GM21447 (cell line): ENCODE measurements around the gene GNG5.
"Not testable (repeated sequence)": the region's sequence is repeated elsewhere in the genome, so short reads cannot be mapped to it uniquely, and the experiment has no call there.

Experiments
- ATAC-seq: cut with Tn5 transposase; IDR thresholded peaks from one replicate; pipeline ENCODE4 v1.9.1; 2021; ENCODE audit not compliant: unreplicated experiment

Gene GNG5

DNA sequence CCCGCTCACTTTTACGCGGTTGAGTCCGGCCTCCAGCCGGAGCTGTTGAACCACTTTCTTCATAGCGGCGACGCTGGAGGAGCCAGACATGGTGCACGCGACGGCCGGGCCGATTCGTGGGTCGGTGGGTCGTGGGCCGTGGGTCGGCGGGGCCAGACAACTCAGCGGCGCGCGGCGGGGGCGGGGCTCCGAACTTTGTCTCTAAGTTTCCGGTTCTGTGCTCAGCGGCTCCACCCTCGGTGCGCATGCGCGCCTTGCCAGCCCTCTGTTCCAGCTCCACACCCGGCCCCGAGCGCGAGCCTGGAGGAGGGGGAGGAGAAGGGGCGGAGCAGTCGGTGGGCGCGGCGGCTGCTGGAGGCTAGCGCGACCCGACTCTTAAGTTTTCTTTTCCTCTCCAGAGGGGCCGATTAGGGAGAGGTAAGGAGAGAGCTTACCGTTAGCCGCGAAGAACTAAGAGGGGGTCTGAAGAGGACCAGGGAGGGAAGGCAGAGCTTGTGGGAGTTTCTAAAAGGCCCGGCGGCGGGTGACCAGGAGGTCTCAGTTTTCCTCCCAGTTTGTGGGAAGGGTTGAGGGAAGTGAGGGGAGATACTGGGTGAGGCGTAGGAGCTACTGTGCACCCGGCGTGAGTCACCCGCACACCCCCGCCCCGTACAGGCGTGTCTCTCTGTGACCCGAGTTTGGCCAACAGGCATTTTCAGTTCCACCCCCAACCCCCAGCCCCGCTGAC lies at the start of gene GNG5, which contains the start of gene SPATA1:
Gene GNG5, minus strand, starts transcription at position 580 of the 727 bp plus-strand sequence. Its CDS starts 490 bp downstream, at position 90.
Gene SPATA1, plus strand, starts transcription at position 385 of the 727 bp plus-strand sequence. CDS start 9,974 bp downstream, outside the sequence.
- ATAC-seq, result peak; percentile 80

DNA sequence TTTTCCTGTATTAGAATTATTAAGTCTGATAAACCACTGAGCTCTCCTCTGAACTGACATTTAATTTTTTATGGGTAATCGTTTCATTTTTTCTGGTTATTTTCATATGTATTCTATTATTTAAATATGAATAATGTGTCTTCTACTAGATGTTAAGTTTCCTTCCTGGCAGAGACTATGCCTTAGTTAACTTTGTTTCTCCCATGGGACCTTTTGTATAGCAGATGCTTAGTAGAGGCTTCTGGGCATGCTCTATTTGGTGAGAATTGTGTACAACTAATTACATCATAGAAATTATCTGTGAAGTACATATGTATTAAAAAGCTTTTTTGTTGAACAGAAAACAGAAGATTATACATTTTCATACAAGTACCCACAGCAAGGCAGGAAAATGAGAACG lies 44.4 kb upstream of the GNG5 start:
- no peak for ATAC-seq

DNA sequence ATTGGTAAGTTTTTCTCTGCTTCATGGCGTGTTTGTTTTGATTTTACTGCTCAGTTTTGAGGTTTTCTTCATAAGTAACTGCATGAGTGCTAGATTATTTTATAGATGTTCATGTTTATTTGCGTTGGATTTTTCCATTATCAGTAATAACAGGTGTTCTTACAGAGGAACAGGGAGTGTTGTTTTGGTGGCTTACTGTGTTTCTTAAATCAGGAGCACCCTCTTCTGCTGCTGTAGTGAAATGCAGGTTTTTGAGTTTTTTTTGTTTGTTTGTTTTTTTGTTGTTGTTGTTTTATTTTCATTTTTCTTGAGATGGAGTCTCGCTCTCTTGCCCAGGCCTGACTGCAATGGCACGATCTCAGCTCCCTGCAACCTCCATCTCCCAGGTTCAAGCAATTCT lies 35.3 kb upstream of the GNG5 start:
- ATAC-seq, result no peak

DNA sequence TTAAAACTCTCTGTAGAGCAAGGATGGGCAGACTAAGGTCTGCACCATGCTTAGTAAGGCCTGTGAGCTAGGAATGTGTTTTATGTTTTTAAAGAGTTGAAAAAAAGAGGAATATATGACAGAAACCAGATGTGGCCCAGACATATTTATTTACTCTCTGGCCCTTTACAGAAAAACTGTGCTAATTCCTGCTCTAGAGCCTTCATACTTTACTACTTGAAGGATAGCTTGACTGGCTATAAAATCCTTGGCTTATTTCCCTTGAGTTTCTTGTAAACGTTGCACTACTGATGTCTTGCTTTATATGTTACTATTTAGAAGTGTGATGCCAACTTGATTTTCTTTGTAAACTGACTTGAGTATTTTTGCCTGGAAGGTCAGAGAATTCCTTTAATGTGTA lies 34.4 kb upstream of the GNG5 start:
- ATAC-seq, result no peak

DNA sequence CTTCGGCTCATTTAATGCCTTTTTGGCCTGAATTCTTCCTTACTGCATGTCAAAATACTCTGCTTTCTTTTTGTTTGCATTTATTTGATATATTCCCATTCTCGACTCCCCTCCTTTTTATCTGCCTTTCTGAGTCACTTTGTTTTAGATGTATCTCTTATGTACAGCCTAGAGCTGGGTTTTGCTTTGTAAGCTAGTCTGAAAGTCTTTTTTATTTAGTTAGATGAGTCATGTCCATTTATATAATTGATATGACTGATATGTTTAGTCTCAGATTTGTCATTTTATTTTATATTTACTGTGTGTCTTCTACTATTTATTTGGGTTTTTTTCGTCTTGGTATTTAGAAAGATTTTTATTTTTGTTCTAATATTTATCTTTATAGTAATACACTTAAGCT lies 33.6 kb upstream of the GNG5 start:
- ATAC-seq, result no peak

DNA sequence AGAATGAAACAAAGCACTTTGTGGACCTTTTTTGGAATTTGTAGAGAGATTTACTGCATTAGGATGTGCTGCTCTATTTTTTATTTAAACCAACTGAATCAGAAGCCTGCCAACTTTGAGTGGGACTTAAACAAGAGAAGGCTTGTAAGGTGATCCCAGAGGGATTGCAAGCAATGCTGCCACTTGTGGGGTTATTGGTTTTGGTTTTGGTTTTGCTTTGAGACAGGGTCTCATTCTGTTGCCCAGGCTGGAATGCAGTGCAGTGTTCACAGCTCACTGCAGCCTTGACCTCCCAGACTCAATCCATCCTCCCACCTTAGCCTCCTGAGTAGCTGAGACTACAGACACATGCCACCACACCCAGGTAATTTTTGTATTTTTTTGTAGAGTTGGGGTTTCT lies 32.2 kb upstream of the GNG5 start:
- peak; percentile 65 for ATAC-seq

DNA sequence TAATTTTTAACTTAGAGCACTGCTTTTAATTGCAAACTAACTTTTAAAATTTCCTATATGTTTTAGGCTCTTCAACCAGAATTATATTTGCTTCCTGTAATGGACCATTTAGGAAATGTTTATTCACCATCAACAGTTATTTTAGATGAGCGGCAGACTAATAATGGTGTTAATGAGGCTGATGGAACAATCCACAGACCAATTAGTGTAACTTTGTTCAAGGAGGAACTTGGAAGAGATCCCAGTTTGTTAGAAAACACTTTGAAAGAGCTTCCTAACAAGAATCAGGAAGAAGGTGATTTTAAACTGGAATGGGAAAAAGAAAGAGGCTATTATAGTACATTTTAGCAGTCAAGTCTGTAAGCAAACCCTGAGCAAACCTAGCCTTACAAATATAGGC lies 19.4 kb upstream of the GNG5 start:
- no peak for ATAC-seq

DNA sequence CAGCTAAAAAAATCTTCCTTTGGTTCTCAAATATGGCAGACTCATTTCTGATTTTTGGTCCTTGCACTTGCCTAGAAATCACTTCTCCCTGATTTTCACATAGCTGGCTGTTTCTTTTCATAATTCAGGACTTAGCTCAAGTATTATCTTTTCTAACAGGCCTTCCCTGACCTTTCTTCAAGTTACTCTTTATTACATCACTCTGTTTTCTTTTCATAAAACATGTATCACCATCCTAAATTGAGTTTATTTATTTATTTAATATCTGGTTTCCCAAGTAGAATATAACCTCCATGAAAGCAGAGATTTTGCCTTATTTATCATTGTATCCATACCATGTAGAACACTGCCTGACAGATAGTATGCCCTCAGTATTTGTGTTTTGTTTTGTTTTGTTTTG lies 18.2 kb upstream of the GNG5 start:
- no peak for ATAC-seq

DNA sequence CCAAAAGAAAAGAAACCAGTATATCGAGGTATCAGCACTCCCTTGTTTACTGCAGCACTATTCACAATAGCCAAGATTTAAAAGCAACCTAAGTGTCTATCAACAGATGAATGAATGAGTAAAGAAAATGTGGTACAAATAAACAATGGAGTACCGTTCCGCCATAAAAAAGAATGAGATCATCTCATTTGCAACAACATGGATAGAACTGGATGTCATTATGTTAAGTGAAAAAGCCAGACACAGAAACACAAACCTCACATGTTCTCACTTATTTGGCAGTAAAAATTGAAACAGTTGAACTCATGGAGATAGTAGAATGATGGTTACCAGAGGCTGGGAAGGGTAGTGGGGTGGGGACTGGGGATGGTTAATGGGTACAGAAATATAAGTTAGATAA lies 4.3 kb upstream of the GNG5 start:
- no peak for ATAC-seq

DNA sequence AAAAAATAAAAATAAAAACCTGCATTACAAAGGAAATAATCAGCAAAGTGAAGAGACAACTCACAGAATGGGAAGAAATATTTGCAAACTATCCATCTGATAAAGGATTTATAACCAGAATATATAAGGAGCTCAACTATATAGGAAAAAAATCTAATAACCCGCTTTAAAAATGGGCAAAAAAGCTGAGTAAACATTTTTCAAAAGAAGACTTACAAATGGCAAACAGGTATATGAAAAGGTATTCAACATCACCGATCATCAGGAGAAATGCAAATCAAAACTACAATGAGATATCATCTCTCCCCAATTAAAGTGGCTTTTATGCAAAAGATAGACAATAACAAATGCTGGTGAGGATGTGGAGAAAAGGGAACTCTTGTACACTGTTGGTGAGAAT lies 3.8 kb upstream of the GNG5 start:
- no peak for ATAC-seq

DNA sequence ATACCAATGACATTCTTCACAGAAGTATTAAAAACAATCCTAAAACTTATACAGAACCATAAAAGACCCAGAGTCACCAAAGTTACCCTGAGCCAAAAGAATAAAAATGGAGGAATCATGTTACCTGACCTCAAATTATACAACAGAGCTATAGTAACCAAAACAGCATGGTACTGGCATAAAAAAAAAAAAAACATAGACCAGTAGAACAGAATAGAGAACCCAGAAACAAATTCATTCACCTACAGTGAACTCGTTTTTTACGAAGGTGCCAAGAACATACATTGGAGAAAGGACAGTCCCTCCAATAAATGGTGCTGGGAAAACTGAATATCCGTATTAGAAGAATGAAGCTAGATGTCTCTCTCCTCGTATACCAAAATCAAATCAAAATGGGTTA lies 2.6 kb upstream of the GNG5 start:
- no peak for ATAC-seq

DNA sequence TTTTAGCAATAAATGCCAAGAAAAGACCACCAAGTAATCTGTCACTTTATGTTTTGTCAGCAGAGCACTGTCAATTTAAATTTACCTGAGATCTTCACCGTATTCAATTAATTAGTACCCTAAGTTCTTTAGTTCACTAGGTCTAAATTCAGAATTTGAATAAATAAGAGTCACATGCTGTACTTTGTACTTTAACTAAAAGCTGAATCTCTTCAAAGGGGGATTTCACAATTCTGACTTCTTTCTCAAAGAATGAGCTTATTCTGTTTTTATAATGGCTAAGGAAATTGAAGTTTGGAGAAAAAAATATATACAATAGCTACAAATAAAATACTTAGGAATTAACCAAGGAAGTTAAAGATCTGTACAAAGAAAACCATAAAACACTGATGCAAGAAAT lies 2.1 kb upstream of the GNG5 start:
- ATAC-seq, result no peak

DNA sequence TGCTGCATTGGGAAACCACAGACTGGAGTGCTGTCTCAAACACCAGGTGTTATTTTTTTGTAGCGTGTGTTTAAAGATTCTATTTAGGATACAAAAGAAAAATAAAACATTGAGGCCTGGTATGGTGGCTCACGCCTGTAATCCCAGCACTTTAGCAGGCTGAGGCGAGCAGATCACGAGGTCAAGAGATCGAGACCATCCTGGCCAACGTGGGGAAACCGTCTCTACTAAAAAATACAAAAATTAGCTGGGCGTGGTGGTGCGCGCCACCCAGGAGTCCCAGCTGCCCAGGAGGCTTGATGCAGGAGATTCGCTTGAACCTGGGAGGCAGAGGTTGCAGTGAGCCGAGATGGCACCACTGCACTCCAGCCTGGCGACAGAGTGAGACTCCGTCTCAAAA lies 1.5 kb upstream of the GNG5 start:
- ATAC-seq, result not testable (repeated sequence)

DNA sequence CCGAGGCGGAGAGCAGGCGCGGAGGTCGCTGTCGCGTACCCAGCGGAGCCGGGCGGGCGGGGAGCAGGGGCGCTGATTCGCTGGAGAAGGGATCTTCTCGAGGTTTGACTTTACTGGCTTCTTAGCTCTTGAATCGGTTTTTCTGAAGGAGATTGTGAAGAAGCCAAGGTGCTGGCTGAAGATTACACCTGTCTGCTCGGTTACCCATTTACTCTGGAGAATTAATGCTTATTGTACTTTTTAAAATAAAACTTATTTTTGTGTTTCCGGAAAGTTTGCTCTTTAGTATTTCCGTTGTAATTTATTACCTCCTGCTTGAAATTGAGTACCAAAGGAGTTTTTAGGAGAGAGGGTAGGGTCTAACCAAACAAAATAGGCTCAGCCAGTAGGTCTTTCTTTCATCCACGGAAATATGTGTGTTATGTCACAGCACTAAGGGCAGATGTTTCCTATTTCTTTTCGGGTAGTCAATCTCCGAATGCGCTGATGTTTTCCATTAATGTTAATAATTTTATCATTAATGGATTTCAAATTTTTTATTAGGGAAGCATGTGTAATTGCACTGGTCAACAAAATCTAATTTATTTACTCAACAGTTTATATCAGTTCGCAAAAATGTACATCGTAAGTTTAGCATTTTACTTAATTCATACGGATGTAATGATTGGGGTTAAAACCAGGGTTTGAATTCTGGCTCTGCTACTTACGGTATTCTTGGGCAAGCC lies 510 bp upstream of the GNG5 start:
- no peak for ATAC-seq

DNA sequence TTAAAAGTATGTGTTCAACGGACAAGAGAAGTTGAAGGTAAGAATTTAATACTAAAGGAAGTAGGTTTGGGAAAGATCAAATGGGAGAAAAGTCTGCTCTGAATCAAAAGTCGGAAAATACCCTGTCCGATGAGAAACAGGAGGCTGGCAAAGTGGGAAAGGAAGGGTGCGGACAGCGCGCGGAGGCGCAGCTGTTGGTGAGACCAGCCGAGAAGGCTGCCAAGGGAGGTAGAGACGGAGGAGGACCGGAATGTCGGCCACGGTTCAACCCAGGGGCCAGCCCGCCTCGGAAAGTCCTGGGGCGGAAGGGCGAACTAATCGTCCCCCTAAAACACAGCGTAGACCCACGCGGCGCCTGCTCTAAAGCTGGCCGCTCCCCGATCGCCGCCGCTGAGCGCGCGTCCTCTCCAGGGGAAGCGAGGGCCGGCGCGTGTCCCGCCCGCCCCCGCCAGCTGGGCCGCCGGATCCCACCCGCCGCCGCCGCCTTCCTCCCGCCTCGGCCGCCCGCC lies 834 bp downstream of the GNG5 start:
- peak; percentile 30 for ATAC-seq

DNA sequence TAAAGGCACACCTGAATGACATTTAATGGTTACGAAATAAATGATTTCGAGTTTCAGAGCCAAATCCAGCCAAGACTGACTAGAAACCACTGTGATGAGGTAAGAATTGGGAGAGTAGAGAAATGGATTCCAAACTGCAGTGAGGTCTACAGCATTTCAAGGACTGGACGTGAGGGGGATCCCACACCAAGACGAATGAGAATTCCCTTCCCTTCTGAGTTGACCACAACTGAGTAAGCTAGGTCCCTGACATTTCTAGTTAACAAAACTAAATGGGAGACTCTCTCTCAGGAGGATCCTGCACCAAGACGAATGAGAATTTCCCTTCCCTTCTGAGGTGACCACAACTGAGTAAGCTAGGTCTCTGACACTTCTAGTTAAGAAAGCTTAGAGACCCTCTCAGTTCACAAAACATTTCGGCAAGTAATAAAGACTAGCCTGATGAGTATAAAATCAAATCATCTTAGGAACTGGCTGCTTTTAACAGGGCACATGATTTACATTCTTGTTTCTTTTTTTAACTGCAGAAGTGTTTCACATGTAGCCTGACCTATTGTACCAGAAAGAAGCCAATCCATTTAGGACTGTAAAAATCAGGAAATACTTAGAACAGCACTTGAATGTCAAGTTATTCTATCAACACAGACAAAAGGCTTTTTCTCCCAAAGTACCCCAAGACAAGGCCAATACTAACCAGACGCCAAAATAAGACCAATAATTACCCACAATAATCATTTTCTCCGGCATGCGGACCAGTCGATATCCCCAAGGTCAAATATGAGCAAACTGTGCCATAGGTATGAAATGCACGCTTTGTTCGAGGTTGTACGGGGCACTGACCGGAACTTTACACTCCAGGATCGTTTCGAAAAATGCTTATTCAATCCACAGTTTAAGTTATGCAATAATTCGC lies 1.5 kb downstream of the GNG5 start:
- no peak for ATAC-seq

DNA sequence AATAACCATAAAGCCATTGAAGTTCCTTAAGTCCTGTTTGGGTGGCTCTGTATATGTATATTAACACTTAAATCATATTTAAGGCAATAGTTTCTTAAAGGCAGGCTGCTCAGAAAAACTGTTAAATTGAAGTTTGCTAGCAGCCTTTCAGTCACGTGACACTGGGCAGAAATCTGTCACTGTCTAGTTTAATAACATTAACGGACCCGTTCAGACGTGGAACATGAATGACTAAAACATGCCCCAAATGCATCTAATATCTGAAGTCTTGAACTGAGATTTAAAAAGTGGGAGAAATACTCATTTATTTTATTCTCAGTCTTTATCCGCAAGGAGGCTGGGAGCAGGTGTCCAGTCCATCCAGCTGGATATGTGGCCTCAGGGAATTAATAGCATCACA lies 3.5 kb downstream of the GNG5 start:
- no peak for ATAC-seq

DNA sequence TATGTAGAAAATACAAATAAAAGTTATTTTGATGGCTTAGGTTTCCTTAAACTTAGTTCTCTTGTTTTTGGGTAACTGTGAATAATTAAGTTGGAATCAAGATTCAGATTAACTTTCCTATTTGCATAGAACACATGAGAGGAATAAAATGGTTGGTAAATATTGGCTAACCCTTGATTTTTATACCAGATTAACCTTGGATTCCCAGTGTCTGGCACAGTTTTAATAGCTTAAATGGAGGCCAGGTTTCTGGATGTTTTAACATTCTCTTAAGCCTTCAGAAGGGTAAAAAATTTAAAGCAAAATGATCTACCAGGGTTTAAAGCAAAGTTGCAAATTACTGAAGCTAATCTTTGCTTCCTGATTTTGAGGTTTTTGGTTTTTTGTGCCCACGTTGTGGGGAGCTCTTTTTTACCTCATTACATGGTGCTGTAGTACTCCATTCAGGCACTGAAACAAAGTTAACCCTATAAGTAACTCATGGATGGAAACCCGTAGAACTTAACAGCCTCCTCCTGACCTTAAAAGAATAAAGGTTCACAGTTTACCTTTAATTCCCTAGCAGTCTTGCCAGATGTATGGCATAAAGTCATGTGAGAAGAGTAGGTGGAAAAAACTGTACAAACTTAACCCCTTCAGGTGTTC lies 8.6 kb downstream of the GNG5 start:
- ATAC-seq, result no peak

DNA sequence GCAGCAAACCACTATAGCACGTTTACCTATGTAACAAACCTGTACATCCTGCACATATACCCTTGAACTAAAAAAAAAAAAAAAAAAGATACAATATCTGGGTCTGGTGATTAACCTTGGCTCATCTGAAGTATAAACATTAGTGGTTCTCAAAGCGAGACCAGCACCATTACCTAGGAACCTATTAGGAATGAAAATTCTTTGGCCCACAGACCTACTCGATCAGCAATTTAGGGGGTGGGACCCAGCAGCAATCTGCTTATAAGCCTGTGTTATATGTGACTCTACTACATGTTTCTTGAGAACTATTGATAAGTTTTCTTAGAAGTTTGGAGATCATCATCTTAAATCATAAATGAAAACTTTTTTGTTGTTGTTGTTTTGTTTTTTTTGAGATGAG lies 9.9 kb downstream of the GNG5 start:
- no peak for ATAC-seq

DNA sequence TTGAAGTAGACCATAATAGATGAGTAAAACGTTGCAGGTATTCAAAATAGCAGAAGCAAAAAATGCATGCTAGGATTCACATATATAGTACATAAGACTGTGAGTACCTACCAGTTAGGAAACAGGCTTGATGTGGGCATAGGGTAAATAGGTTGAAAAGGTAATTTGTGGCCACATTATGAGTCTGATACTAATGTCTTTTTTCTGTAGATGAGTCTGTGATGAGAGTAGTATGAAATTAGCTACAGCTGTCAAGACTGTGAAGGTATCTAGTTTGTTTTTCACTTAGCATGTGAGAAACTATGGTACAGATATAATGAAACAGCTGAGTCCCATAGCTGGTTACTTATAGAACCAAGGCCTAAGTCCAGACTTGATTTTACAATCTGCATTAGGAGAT lies 12.6 kb downstream of the GNG5 start:
- no peak for ATAC-seq

DNA sequence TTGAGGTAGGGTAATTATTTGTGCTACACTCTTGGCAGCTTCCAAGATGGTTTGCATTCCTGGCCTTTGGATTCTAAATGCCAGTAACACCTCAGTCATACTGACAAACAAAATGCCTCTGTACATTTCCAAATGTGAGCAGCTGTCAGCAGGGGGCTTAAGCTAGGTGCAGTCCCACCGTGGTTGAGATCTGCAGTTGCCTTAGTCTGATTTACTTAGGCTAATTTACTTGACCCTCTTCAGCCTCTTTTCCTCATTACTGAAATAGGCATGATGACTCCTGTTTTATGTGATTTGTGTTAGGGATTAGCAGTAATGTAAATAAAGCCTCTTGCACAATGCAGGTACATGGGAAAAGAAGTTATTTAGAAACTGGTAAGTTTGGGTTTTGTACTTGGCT lies 13.7 kb downstream of the GNG5 start:
- no peak for ATAC-seq
